HG02884 (cell line): ENCODE measurements around the gene MBD3L3.
"Not testable (repeated sequence)": the region's sequence is repeated elsewhere in the genome, so short reads cannot be mapped to it uniquely, and the experiment has no call there.

Experiments
- ATAC-seq: cut with Tn5 transposase; IDR thresholded peaks from one replicate; pipeline ENCODE4 v1.9.1; 2021; ENCODE audit warnings: mild to moderate bottlenecking, moderate library complexity; ENCODE audit not compliant: unreplicated experiment

MBD3L3 gene

GRCh38 chr19:7063764-7064418 lies 5.4 kb upstream of the MBD3L3 start:
- no peak for ATAC-seq

- ATAC-seq = no peak
These were observed 4.9 kb upstream of the MBD3L3 start for GRCh38 chr19:7063339-7063738.

GRCh38 chr19:7059977-7060376 lies 1.5 kb upstream of the MBD3L3 start:
- not testable (repeated sequence) for ATAC-seq

- ATAC-seq = not testable (repeated sequence)
These were observed 2.1 kb downstream of the MBD3L3 start for GRCh38 chr19:7056371-7056770.

GRCh38 chr19:7055679-7056078 lies 2.8 kb downstream of the MBD3L3 start:
- not testable (repeated sequence) for ATAC-seq

- not testable (repeated sequence) for ATAC-seq
These were observed 3.7 kb downstream of the MBD3L3 start for GRCh38 chr19:7054635-7055368.

GRCh38 chr19:7052896-7053295 lies 5.6 kb downstream of the MBD3L3 start:
- not testable (repeated sequence) for ATAC-seq

- ATAC-seq = not testable (repeated sequence)
These were observed 7.1 kb downstream of the MBD3L3 start for GRCh38 chr19:7051421-7051820.

GRCh38 chr19:7049021-7049420 lies 9.5 kb downstream of the MBD3L3 start, which contains the start of gene MBD3L2:
Gene MBD3L2, plus strand, starts transcription at chr19:7049321. Its CDS starts 53 bp downstream, at chr19:7049374.
- ATAC-seq = not testable (repeated sequence)

GRCh38 chr19:7041563-7041962 lies 16.9 kb downstream of the MBD3L3 start:
- not testable (repeated sequence) for ATAC-seq

- not testable (repeated sequence) for ATAC-seq
These were observed 18.4 kb downstream of the MBD3L3 start, which contains the start of gene MBD3L4 for GRCh38 chr19:7040079-7040478. Gene MBD3L4, minus strand, starts transcription at chr19:7040179. Its CDS starts 35 bp downstream, at chr19:7040144.

GRCh38 chr19:7030278-7030677 lies 28.2 kb downstream of the MBD3L3 start, which contains the start of gene MBD3L5:
Gene MBD3L5, plus strand, starts transcription at chr19:7030578. Its CDS starts 34 bp downstream, at chr19:7030612.
- ATAC-seq = not testable (repeated sequence)

- ATAC-seq = not testable (repeated sequence)
These were observed 29.7 kb downstream of the MBD3L3 start for GRCh38 chr19:7028790-7029189.

- ATAC-seq = not testable (repeated sequence)
These were observed 37.1 kb downstream of the MBD3L3 start, which contains the start of gene MBD3L2B for GRCh38 chr19:7021331-7021730. Gene MBD3L2B, minus strand, starts transcription at chr19:7021431. Its CDS starts 34 bp downstream, at chr19:7021397.

- ATAC-seq = no peak
These were observed 39.6 kb downstream of the MBD3L3 start for GRCh38 chr19:7018828-7019227.

- ATAC-seq = no peak
These were observed 44.8 kb downstream of the MBD3L3 start for GRCh38 chr19:7013678-7014077.

GRCh38 chr19:7010722-7011593 lies 47.5 kb downstream of the MBD3L3 start:
- no peak for ATAC-seq

GRCh38 chr19:7007859-7008258 lies 50.6 kb downstream of the MBD3L3 start:
- no peak for ATAC-seq
